Measurements from ENCODE around the gene SPRR4.

DNA sequence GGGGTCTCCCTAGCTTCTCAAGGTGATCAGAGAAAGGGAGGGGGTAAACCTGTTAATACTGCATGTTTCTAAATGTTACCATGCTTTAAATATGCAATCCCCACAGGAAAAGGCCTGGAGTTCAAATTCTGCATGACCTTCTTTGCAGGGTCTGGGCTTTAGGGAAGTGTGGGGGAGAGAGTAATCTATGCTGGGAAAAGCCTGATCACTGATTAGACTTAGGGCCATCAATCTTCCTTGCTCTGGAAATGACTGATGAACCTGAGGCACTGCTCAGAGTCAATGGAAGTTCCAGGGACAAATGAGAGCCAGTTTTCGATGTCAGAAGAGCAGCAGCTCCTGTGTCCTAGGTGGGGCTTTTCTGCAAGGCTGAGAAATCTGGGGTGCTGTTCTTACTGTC is 10.2 kb downstream of the SPRR4 start:
- TF ChIP-seq, protein P1, sequence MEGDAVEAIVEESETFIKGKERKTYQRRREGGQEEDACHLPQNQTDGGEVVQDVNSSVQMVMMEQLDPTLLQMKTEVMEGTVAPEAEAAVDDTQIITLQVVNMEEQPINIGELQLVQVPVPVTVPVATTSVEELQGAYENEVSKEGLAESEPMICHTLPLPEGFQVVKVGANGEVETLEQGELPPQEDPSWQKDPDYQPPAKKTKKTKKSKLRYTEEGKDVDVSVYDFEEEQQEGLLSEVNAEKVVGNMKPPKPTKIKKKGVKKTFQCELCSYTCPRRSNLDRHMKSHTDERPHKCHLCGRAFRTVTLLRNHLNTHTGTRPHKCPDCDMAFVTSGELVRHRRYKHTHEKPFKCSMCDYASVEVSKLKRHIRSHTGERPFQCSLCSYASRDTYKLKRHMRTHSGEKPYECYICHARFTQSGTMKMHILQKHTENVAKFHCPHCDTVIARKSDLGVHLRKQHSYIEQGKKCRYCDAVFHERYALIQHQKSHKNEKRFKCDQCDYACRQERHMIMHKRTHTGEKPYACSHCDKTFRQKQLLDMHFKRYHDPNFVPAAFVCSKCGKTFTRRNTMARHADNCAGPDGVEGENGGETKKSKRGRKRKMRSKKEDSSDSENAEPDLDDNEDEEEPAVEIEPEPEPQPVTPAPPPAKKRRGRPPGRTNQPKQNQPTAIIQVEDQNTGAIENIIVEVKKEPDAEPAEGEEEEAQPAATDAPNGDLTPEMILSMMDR (IDR thresholded peaks at IDR 0.05) = no peak
- no peak for TF ChIP-seq POLR2A (IDR thresholded peaks at IDR 0.05)

Measured in uterus (tissue), 2 donors.